ENCODE measurements around the gene PPM1N. TPM values are rescaled to one million over a fixed set of nuclear protein-coding genes. Genes with fewer than 3 reads are reported as not detected.
A peak's percentile ranks its signal among the peaks of the same experiment; 100 is the strongest.

PPM1N gene
- total and polyA plus RNA-seq, 2 donors (not counting 1 experiment from before 2014, with no cell fraction given) = 2.3 to 2.8 TPM

GRCh38 chr19:45469132-45469944 is 28.9 kb upstream of the PPM1N start:
- no peaks in the 10 kb centered on the region for H4K20me1 ChIP-seq (ENCODE audit: control insufficient read depth, extremely low read depth, insufficient read depth, low read length)

GRCh38 chr19:45469945-45470761 is 28.1 kb upstream of the PPM1N start:
- peak overlapping the region; percentile 95 for H3K27ac ChIP-seq (ENCODE audit: insufficient read depth, low read length)

More at GRCh38 chr19:45469132-45469944, 28.9 kb upstream of the PPM1N start:
- Histone ChIP-seq H3K27me3 (ENCODE audit: control insufficient read depth, insufficient read depth, low read length) (no peaks in the 10 kb centered on the region), H3K79me2 (ENCODE audit: control insufficient read depth, insufficient read depth, low read length) (peaks cover 41% of the 10 kb centered on the region), H3K9ac (ENCODE audit: insufficient read depth, low read length) (peak overlapping the region; percentile 93), H3K4me2 (ENCODE audit: extremely low read depth, insufficient read depth, low read length) (peak overlapping the region; percentile 97), H3K36me3 (ENCODE audit: control insufficient read depth, insufficient read depth, low read length) (no peaks in the 10 kb centered on the region), H2AFZ (ENCODE audit: low read length) (no peak overlapping the region), H3K4me1 (ENCODE audit: control insufficient read depth, extremely low read depth, insufficient read depth, low read length) (peaks cover 7% of the 10 kb centered on the region), H3K4me3 (replicated peaks in 1 of 4; ENCODE audit: control extremely low read depth in 1 of 4, insufficient read depth in 1 of 4, low read depth in 3 of 4, low read length in 4 of 4) (peak overlapping the region; percentile 79 to 90 (median 86)), H3K9me3 (ENCODE audit: control insufficient read depth, insufficient read depth, low read depth, low read length) (no peaks in the 10 kb centered on the region), H3K27ac (ENCODE audit: insufficient read depth, low read length) (peak overlapping the region; percentile 95)
- peak; percentile 92 to 94 for DNase-seq (ENCODE audit: low read depth in 2 of 2)
- peak in 1 of 2 donors; percentile 1 for TF ChIP-seq CTCF (conservative IDR thresholded peaks at IDR 0.05 in 1 of 2, IDR thresholded peaks at IDR 0.05 in 1 of 2; ENCODE audit: low read depth in 1 of 2, low read length in 2 of 2)
- TF ChIP-seq EZH2 (IDR thresholded peaks at IDR 0.05; ENCODE audit: low read length, missing control alignments) = no peak

More at GRCh38 chr19:45469945-45470761, 28.1 kb upstream of the PPM1N start:
- Histone ChIP-seq H3K4me2 (ENCODE audit: extremely low read depth, insufficient read depth, low read length) (peak overlapping the region; percentile 49), H4K20me1 (ENCODE audit: control insufficient read depth, extremely low read depth, insufficient read depth, low read length) (no peaks in the 10 kb centered on the region), H3K27me3 (ENCODE audit: control insufficient read depth, insufficient read depth, low read length) (no peaks in the 10 kb centered on the region), H2AFZ (ENCODE audit: low read length) (no peak overlapping the region), H3K9me3 (ENCODE audit: control insufficient read depth, insufficient read depth, low read depth, low read length) (no peaks in the 10 kb centered on the region), H3K4me1 (ENCODE audit: control insufficient read depth, extremely low read depth, insufficient read depth, low read length) (peaks cover 8% of the 10 kb centered on the region), H3K36me3 (ENCODE audit: control insufficient read depth, insufficient read depth, low read length) (no peaks in the 10 kb centered on the region), H3K9ac (ENCODE audit: insufficient read depth, low read length) (peak overlapping the region; percentile 93), H3K4me3 (replicated peaks in 1 of 4; ENCODE audit: control extremely low read depth in 1 of 4, insufficient read depth in 1 of 4, low read depth in 3 of 4, low read length in 4 of 4) (peak overlapping the region; percentile 79 to 90 (median 86)), H3K79me2 (ENCODE audit: control insufficient read depth, insufficient read depth, low read length) (peaks cover 47% of the 10 kb centered on the region)
- DNase-seq (ENCODE audit: low read depth in 2 of 2) = peak in 1 of 2 donors; percentile 91
- TF ChIP-seq CTCF (conservative IDR thresholded peaks at IDR 0.05 in 1 of 2, IDR thresholded peaks at IDR 0.05 in 1 of 2; ENCODE audit: low read depth in 1 of 2, low read length in 2 of 2) (no peak), EZH2 (IDR thresholded peaks at IDR 0.05; ENCODE audit: low read length, missing control alignments) (no peak)
